Activated naive CD4-positive, alpha-beta T cell (primary cell): ENCODE data around the gene TBC1D23.
A peak's percentile ranks its signal among the peaks of the same experiment; 100 is the strongest.
"Not testable (repeated sequence)": the region's sequence is repeated elsewhere in the genome, so short reads cannot be mapped to it uniquely, and the experiment has no call there.

ENCODE experiments used
- DNase-seq, 4 experiments: peaks; one replicate each; lab custom pipeline; 2025; lab: John Stamatoyannopoulos, UW

TBC1D23 gene

DNA sequence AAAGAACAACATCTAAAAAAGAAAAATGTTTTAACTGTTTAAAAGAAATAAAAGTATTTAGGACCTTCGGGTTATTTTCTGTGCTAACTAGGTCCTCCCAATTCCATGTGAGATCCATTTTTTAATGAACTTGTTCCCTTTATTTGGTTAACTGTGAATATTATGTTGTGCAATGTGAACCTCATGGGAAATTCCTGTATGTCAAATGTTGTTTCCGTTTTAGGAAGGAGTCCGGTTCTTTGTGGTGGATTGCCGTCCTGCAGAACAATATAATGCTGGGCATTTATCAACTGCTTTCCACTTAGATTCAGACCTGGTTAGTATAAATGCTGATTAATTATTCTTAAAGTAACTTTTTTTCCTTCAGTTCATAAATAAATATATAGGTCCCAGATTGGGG lies 38.2 kb downstream of the TBC1D23 start:
- no peak for DNase-seq

DNA sequence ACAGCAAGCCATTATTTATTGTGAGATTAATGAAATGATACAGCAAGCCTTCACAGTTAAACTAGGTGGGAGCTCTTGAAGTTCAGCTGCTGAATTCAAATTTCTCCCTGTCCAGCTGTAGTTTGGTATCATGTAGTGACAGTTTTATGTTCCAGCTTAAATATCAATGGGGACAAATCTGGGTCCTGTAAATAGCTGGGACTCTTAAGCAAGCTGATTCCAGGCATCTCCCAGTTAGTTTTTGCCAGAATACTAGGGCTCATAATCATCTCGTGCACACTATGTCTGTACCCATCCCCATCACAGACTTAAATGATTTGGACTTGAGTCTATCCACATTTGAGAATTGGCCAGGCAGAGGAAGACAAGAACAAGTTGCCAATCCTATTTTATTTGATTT lies 45.9 kb downstream of the TBC1D23 start:
- no peak for DNase-seq

DNA sequence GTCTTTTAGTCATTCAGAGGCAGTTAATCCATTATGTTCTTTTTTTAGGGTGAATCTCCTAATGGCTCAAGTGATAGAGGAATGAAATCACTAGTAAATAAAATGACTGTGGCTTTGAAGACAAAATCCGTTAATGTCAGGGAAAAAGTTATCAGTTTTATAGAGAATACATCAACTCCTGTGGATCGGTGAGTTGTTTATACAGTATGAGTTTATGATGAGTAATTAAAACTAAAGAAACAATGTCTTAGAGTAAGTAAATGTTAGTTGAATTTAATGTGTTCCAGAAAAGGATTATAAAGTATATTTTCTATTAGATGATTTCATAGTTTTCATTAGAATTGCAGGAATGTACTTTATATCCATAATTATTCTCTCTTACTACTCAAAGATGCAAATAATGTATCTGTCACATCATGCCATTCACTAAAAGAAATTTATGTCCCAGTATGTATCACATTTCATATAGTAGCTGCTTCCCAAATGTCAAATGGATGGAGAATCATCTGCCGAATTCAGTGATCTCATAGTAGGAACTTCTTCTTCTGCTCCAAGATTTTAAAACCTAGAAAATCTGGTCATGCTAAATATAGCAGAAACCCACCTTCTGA lies 49.7 kb downstream of the TBC1D23 start:
- DNase-seq = no peak

DNA sequence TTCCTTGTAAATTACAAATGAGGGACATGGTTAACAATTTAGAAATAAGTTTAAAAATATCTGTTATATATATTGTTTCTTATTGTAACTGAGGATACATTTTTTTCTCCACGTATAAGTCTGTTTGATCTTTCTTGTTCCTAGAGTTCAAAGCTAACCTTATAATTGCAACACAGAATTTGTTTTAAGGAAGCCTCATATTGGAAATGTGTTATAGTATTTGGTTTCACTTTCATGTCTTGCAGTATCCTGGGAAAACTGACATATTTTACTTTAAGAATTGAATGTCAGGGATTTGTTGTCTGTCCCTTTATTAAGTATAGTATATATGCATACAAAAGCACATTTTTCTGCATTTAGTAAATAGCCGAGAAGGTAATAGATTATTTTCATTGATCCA lies 50.2 kb downstream of the TBC1D23 start:
- DNase-seq = no peak

DNA sequence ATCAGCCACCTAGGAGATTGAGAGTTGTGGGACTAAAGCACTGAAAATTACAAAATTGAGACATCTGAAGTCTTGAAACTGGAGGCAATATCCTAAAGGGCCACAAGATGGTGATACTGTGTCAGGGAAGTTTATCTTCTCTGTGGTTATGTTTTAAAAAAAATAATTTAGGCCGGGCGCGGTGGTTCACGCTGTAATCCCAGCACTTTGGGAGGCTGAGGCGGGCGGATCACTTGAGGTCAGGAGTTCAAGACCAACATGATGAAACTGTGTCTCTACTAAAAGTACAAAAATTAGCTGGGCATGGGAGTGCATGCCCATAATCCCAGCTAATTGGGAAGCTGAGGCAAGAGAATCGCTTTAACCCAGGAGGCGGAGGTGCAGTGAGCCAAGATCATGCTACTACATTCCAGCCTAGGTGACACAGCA lies 55.9 kb downstream of the TBC1D23 start:
- peak in 1 of 4 experiments; percentile 1 for DNase-seq

DNA sequence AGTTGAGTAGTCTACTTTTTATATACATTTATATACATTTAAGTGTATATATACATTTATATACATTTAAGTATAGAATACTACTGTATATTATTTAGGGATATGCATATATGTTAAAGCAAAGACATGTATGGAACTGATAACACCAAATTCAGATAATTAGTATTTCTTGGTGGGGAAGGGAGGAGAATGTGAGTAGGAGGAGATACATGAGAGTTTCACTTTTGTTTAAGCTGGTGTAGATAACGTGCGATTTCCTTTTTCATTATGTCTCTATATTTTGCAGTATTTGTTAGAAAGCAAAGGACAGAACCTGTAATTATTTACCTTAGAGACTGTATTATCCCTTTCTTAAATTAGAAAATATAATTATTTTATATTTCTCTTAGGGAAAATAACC lies 57.1 kb downstream of the TBC1D23 start:
- no peak for DNase-seq

DNA sequence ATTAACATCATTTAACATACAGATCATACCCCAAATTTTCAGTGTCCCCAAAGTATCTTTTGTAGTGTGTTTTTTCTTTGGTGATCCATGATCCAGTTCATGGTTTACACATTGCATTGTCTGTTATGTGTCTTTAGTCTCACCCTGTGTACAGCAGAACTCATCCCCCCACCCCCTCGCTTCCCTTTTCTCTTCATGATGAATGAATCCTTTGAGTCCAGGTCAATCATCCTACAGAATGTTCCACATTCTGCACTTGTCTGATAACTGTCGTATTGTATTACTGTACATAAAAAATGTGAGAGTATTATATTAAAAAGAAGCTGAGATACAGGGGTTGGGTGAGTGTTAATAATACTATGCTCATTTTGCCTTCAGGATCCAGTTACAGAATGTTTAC lies 59.2 kb downstream of the TBC1D23 start:
- DNase-seq = no peak

DNA sequence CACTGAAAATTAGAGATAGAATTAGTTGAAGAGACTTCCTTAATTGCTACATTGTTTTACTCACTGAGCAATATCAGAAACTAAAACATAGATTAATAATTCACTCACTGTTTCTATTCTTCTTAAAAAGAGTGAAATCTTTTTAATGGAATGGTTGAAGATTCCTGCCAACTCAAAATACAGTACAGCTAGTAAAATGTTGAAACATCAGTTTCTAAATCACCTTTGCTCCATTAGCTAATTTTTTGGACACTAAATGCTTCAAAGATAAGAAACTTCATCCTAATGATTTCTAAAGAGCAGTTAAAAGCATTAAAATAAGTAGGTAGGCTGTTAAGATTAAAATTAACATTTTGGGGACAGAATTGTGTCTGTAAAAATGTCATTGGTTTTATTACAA lies 63.3 kb downstream of the TBC1D23 start:
- no peak for DNase-seq

DNA sequence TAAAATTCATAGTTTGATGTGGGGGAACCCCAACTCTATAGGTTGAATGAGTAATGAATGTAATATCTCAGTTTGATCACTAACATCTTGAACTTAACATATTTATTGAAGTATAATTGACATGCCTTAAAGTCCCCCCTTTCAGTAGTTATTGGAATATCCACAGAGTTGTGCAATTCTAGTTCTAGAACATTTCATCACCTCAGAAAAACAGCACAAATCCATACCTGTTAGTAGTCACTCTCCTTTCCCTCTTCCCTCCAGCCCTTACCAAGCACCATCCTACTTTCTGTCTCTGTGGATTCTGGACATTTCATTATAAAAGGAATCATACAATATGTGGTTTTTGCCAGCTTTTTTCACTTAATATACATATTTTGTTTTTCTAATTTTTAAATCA lies 65.0 kb downstream of the TBC1D23 start:
- no peak for DNase-seq

DNA sequence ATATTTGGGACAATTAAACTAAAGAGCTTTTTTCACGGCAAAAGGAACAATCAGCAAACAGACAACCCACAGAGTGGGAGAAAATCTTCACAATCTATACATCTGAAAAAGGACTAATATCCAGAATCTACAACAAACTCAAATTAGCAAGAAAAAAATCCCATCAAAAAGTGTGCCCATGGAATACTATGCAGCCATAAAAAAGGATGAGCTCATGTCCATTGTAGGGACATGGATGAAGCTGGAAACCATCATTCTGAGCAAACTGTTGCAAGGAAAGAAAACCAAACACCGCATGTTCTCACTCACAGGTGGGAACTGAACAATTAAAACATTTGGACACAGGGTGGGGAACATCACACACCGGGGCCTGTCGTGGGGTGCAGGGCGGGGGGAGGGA lies 66.6 kb downstream of the TBC1D23 start:
- not testable (repeated sequence) for DNase-seq

DNA sequence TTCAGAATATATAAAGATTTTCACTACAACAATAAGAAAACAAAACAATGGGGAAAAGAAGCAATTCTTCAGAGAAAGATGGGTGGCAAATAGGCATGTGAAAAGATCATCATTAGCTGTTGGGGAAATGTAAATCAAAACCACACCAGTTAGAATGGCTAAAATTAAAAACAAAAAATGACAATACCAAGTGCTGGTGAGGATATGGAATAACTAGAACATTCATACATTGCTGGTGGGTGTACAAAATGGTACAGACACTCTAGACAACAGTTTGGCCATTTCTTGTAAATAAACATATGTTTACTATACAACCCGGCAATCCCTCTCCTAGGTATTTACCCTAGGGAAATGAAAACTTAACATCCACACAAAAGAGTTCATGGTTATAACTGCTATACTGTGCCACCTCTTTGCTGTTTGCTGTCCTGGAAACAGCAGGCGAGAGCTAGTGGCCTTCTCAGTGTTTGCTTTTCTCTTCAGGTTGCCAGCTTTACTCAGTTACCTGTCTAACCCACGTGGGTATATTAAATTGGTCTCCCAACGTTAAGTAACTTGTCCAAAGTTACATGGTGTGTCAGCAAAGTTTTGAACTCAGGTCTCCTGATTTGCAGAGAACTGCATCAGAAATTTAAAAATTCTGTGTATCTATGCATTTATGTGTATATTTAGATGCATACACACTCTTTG lies 69.2 kb downstream of the TBC1D23 start:
- DNase-seq = no peak

DNA sequence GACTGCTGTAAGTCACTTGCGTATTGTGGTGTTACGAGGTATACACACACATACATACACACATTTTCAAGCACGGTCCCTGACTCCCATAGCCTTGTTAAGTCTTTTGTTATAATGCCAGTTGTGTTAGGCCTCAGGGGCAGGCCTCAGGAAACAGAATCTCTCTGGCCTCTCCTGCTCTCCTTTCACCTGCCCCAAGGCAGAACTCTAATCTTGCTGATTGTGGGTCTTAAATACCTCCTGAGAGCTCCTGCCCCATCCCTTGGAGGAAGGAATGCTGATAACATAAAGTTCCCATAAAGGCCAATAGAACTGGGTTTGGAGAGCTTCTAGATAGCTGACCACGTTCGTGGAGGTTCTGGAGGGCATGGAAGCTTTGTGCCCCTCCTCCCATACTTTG lies 69.9 kb downstream of the TBC1D23 start:
- no peak for DNase-seq

DNA sequence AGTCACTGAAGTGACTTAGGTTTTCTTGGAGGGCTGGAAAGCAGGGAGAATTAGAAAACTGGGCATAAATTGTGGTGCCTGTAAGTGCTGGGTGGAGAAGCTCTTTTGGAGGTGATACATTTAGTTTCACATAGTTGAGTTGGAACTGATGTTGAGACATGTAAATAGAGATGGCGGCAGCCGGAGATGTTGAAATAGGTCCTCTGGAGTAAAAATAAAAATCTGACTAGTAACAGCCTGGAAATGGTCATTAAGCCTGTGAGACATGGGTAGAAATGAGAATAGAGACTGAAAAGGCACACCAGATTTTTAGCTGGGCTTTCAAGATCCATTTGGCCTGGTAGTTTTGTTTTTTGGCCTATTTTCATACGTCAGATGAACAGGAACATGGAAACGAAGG lies 70.9 kb downstream of the TBC1D23 start:
- no peak for DNase-seq

DNA sequence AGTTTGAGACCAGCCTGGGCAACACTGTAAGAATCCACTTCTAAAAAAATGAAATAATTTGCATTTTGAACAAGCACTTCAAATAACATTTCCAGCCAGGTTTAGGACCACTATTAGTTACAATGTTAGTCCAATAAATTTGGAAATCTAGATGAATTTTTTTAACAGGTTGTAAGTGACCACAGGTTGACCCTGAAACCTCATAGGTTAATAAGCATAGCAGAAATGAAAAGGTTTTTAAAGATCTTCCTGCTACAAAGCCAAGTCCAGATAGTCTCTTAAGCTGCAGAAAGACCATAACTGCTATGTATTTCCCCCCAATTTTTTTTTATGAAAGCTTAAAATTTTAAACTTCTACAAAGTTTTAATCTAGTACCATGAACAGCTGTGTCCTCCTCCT lies 72.3 kb downstream of the TBC1D23 start:
- DNase-seq = no peak

DNA sequence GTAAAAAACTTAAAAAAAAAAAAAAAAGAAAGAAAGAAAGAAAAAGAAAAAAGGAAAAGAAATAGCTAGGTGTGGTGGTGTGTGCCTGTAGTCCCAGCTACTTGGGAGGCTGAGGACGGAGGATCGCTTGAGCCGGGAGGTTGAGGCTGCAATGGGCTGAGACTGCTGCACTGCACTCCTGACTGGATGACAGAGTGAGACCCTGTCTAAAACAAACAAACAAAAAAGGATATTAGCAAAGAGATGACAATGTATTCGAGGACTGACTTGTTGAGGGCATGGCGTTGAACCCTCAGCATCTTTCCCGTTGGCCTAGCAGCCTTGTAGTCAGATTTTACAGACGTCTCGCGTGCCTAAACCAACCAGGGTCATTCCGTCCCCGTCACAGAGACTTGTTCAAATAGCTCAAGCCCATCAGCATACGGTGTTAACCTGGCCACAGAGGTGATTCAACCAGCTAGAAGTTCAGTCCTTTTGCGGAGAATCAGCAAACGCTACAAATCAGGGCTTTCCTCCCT lies 73.2 kb downstream of the TBC1D23 start:
- no peak for DNase-seq

DNA sequence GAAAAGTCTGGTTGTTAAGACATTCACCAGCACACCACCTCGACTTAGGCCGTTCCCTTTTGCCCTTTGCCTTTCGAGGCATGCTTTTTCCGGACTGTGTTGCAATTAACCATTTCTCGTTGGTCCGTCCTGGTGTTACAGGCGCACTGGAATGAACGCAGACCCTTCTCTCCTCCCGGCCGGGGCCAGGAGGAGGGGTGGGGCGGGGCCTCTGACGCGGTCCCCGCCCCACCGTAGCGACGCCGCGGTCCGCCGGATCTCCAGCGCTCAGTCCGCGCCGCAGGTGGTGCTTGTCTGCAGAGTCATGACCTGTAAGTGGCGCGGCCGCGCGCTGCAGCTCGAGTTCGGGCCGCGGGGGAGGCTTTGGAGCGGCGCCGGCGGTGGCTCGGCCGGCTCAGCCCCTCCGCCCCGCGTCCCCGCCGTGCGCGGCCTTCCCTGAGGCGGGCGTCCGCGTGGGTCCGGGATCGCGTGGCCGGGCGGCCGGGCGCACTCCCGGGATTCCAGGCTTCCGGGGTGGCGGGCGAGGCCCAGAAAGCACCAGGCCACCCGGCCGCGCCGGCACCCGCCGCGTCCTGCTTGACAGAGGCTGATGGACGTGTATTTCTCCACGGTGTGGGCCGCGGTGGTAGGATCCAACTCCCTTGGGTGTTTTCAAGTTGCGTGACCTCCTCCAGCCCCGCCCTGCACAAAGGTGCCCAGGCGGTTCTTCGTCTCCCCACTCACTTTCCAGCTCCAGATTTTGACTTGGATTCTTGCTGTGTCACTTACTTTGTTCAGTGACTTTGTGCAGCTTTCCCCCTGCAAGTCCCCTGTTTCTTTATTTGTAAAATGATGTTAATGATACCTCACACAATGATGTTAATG lies 73.9 kb downstream of the TBC1D23 start, which contains the start of gene NIT2:
Gene NIT2 (plus strand): TSS at position 270 of the 864 bp plus-strand sequence. CDS start 35 bp downstream, at position 305.
- DNase-seq = peak; percentile 17 to 68 (median 52)

DNA sequence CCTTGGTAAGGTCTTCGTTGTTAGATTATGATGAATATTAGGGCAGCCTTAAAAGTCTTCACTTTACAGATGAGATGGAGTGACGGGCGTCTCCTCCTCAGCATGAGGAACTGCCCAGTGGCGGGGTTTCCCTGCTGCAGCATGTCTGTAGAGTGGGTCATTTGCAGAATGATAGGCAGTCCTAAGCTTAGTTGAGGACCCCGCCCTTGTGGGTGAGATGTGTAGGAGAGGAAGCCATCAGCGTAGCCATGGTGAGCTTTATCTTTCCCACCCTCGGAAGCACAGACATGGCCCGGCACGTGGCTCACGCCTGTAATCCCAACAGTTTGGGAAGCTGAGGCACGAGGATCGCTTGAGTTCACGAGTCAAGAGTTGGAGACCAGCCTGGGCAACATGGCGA lies 74.6 kb downstream of the TBC1D23 start:
- no peak for DNase-seq

DNA sequence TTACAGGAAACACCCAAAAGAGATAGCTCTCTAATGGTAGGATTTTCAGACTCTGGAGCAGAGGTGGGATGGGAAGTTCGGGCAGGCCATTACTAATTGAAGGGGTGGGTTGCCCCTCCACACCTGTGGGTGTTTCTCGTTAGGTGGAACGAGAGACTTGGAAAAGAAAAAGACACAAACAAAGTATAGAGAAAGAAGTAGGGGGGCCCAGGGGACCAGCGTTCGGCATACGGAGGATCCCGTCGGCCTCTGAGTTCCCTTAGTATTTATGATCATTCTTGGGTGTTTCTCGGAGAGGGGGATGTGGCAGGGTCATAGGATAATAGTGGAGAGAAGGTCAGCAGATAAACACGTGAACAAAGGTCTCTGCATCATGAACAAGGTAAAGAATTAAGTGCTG lies 75.4 kb downstream of the TBC1D23 start:
- DNase-seq = not testable (repeated sequence)

DNA sequence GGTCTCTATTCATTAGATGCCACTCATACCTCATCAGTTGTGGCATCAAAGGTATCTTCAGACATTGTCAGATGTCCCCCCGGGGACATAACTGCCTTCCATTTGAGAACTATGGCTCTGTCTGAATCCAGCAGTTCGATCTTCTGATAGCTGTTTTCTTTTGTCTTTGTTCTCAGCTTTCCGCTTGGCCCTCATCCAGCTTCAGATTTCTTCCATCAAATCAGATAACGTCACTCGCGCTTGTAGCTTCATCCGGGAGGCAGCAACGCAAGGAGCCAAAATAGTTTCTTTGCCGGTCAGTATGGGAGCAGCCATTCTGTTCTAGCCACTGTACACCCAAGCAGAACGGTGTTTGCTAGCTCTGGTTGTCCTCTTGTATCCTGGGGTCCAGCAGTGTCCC lies 78.1 kb downstream of the TBC1D23 start:
- DNase-seq = no peak

DNA sequence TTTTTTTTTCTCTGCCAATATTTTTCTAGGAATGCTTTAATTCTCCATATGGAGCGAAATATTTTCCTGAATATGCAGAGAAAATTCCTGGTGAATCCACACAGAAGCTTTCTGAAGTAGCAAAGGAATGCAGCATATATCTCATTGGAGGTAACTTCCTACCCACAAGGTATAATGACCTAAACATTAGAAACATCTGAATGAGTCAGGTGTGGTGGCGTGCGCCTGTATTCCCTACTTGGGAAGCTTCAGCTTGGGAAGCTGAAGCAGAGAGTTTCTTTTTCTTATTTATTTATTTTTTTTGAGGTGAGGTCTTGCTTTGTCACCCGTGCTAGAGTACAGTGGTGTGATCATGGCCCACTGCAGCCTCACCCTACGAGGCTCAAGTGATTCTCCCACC lies 79.0 kb downstream of the TBC1D23 start:
- no peak for DNase-seq

DNA sequence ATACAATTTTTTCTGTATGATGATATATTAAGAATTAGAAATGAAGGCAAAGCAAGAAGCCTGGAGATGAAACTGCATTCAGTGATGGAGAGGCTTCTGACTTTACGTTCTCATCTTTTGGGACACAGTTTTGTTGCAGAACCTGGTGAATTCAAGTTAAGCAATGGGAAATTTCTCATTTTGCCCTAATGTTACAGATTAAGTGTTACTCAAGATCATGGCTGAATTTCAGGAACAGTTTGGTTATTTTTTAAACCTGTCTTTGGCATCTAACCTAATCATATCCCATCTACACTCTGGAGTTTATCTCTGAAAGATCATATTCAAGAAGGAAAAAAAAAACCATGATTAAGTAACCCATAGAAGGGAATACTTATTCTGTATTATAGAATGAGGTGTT lies 79.7 kb downstream of the TBC1D23 start:
- no peak for DNase-seq

DNA sequence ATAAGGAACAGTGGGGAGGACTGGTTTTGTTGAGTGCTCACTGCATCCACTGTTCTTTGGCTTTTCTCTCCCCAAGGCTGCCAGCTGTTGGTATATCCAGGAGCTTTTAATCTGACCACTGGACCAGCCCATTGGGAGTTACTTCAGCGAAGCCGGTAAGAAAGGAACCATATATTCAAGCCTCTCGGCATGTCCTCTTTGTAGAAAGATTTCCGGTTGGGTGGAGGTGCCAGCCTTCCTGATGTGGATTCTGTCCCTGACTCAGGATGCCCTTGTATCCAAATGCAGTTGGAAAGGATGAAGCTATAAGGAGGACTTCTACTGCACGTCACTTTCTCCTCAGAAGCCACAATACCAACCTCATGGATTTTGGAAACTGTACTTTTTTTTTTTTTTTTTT lies 87.9 kb downstream of the TBC1D23 start:
- DNase-seq = no peak

DNA sequence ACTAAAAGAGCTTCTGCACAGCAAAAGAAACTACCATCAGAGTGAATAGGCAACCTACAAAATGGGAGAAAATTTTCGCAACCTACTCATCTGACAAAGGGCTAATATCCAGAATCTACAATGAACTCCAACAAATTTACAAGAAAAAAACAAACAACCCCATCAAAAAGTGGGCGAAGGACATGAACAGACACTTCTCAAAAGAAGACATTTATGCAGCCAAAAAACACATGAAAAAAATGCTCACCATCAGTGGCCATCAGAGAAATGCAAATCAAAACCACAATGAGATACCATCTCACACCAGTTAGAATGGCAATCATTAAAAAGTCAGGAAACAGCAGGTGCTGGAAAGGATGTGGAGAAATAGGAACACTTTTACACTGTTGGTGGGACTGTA lies 91.0 kb downstream of the TBC1D23 start:
- DNase-seq = not testable (repeated sequence)
